T follicular helper cell (primary cell): ENCODE results near the gene ID4.
"Not testable (repeated sequence)": the region's sequence is repeated elsewhere in the genome, so short reads cannot be mapped to it uniquely, and the experiment has no call there.

Experiments used
- DNase-seq: peaks from one replicate; pipeline ENCODE4 v3.0.0-alpha.2; 2020; ENCODE audit warnings: low read depth

ID4 gene

DNA sequence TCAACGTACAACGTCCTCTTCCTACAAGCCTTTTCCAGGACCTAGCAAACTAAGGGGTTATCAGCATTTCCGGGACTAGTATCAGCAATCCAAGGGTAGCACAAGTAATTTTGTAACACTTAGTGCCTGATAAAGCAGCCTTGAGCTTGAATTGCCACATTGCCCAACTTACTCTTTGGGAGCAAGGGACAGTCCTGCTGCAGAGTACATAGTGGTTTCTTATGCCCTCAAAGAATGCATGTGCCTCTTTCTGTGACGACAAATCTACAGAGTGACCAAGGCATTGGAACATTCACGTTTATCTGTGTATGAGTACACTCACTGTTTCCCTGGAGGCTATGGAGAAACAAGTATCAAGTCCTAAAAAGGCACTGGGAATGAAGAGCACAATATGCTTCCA lies 3.2 kb upstream of the ID4 start:
- no peak for DNase-seq

DNA sequence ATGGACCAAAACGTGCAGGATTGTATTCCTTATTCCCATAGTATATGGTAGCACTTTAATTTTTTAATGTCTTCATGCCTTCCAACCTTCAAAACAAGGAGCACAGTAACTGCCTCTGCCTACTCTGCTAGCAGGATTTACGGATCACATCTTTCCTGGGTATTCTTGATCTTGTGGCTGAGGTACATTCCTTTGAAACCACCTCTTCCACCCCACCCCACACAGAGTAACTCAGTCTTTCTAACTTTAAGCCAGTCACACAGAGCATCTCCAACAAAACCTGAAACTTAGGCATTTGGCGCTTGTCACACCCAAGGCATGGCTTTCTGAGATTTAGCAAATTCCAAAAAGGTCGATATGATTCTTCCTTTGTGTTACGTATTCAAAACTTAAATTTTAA lies 2.3 kb upstream of the ID4 start:
- no peak for DNase-seq

DNA sequence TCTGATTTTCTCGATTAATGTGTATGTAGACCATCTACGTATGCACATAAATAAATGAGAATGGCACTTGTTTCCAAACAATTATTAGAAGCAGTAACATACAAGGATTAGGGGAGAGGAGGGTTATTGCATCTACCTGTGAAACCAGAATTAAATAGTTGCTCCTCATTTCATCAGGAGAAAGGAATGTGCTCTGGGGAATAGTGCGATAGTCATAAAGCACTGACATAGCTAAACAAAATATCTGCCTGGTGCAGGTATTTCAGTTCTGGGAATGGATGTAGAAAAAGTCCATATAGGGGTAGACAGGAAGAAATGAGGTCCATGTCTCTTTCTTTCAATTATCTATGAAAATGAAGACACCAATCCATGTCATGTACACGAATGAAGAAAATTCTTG lies 1.6 kb upstream of the ID4 start:
- DNase-seq, result no peak

DNA sequence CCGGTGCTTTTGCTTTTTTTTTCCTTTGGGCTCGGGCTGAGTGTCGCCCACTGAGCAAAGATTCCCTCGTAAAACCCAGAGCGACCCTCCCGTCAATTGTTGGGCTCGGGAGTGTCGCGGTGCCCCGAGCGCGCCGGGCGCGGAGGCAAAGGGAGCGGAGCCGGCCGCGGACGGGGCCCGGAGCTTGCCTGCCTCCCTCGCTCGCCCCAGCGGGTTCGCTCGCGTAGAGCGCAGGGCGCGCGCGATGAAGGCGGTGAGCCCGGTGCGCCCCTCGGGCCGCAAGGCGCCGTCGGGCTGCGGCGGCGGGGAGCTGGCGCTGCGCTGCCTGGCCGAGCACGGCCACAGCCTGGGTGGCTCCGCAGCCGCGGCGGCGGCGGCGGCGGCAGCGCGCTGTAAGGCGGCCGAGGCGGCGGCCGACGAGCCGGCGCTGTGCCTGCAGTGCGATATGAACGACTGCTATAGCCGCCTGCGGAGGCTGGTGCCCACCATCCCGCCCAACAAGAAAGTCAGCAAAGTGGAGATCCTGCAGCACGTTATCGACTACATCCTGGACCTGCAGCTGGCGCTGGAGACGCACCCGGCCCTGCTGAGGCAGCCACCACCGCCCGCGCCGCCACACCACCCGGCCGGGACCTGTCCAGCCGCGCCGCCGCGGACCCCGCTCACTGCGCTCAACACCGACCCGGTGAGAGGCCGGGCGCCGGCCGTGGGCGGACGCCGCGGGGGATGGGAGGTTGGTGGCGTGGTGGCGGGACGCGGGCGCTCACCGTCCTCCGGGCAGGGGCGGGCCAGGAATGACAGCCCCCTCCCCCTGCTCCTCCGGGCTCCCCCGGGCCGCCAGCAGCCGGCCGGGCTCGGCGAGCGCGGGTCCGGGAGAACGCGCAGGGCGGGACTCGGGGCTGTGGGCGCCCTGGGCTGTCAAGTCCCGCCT lies 606 bp downstream of the ID4 start:
- DNase-seq, result no peak

DNA sequence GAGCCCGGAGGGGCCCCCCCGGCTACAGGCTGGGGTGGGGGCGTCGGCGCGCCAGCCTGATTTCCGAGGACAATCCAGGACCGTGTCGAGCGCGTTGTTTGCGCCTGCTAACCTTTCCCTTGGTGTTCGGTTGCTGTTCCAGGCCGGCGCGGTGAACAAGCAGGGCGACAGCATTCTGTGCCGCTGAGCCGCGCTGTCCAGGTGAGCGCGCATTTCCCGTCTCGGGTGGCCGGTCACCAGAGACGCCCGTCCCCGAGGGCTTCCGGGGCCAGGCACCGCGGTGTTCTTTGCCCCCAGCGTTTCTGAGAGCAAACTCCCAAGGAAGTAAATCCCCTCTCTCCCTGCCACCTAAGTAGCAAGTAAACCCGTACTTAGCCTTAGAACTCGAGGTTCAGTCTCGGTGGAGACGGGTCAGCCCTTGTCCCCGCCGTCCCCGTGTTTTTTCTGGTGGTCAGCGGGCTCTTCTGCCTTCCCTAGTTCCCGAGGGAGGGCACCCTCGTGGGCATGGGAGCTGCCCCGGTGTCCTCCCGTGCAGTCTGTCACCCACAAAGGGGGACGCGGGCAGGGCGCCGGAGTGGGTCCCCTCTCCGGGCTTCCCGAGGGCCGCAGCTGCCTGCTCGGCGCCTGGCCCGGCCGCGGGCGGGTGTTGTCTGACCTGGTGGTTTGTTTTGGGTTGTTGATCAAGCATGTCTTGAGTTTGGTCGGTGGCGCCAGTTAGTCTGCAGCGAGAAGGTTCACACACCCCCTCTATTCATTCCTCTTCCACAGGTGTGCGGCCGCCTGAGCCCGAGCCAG lies 1.5 kb downstream of the ID4 start:
- no peak for DNase-seq

DNA sequence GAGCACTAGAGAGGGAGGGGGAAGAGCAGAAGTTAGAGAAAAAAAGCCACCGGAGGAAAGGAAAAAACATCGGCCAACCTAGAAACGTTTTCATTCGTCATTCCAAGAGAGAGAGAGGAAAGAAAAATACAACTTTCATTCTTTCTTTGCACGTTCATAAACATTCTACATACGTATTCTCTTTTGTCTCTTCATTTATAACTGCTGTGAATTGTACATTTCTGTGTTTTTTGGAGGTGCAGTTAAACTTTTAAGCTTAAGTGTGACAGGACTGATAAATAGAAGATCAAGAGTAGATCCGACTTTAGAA lies 2.0 kb downstream of the ID4 start:
- DNase-seq, result no peak

- no peak for DNase-seq
Observed at GRCh38 chr6:19839788-19840187, 2.6 kb downstream of the ID4 start.

DNA sequence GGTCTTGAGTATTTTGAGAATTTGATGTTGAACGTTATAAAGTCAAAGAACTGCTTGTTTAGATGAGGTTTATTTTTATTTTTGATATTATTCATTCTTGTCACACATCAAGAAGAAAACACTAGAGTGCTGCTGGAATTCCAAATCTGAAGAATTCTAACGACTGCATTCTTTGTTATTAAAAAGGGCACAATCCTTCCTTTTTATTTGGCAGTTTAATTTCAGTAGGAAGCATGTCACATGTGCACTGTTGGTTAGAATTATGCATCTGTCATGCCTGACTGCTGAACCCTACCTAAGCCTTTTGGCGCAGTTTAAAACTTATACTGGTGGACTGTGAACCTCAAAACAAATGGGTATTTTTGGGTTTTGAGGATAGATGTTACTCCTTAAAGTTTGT lies 4.0 kb downstream of the ID4 start:
- DNase-seq, result no peak

DNA sequence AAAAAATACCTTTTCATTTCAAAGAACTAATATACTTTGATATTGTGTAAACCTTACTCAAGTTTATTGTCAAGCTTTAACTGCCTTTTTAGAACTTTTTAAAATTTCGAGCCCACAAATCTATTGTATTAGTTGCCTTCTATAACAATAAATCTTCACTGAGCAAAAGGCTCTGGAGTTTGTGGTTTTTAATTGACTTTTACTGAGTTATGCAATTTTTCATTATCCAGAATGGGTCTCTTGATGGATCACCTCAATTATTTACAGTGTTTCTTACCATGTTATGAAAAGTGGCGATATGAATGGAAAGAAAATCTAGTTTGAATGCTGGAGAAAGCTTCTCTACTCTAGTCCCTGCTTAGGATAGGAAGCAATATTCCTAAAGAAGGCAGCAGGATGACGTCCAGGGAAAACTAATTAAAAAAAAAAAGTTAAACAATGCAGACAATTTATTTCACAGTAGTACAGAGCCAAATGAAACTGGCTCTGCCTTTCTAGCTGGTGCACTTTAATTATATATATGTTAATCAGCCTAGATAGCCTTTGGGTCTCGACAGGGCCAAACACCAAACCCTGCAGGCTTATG lies 5.0 kb downstream of the ID4 start:
- no peak for DNase-seq

GRCh38 chr6:19844689-19845088 lies 7.5 kb downstream of the ID4 start:
- no peak for DNase-seq

GRCh38 chr6:19845266-19846041 lies 8.3 kb downstream of the ID4 start:
- no peak for DNase-seq

- DNase-seq, result no peak
Observed at GRCh38 chr6:19848465-19849029, 11.4 kb downstream of the ID4 start.

- no peak for DNase-seq
Observed at GRCh38 chr6:19849196-19849595, 12.0 kb downstream of the ID4 start.

- DNase-seq, result no peak
Observed at GRCh38 chr6:19849755-19850154, 12.6 kb downstream of the ID4 start.

GRCh38 chr6:19851241-19852089 lies 14.3 kb downstream of the ID4 start:
- no peak for DNase-seq

DNA sequence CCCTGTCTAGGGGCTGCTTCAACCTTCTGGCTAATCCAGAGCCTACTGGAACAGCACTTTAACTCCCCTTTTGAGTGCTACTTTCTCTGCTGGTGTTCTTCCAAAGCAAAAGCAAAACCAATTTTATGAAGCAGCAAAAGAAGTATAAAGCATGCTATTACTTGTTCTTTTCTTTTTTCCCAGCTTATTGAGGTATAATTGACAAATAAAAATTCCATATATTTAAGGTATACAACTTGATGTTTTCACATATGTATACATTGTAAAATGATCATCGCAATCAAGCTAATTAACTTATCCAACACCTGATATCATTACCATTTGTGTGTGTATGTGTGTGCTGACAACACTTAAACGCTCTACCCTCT lies 14.9 kb downstream of the ID4 start:
- DNase-seq, result no peak

GRCh38 chr6:19852927-19853326 lies 15.8 kb downstream of the ID4 start:
- DNase-seq, result no peak

DNA sequence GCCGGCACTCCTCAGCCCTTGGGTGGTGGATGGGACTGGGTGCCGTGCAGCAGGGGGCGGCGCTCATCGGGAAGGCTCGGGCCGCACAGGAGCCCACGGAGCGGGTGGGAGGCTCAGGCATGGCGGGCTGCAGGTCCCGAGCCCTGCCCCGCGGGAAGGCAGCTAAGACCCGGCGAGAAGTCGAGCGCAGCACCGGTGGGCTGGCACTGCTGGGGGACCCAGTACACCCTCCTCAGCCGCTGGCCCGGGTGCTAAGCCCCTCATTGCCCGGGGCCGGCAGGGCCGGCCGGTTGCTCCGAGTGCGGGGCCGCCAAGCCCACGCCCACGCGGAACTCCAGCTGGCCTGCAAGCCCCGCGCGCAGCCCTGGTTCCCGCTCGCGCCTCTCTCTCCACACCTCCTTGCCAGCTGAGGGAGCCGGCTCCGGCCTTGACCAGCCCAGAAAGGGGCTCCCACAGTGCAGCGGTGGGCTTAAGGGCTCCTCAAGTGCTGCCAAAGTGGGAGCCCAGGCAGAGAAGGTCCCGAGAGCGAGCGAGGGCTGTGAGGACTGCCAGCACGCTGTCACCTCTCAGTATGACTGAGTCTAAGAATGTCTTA lies 17.3 kb downstream of the ID4 start:
- DNase-seq, result not testable (repeated sequence)

- DNase-seq, result no peak
Observed at GRCh38 chr6:19855536-19855935, 18.4 kb downstream of the ID4 start.

GRCh38 chr6:19857139-19857538 lies 20.0 kb downstream of the ID4 start:
- DNase-seq, result no peak

DNA sequence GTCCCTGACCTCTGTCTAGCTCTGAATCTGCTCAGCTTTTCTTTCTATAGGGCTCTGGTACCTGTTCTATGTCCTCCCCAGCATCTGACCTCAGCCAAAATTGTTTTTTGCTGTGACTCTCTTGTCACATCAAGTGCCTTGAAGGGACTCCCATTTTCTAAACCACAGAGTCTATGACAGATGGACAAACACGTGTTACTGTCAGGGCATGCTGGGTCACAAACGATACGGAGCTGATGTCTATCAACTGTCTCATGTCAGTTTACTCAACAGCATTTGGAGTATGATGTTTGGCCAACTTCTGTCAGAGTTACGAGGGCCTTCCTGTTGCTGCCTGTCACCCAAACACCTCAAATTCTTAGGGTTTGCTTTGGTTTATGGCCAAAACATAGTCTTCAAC lies 20.5 kb downstream of the ID4 start:
- no peak for DNase-seq
